HepG2 (cell line): ENCODE results near the gene HSF4. TPM values are rescaled to one million over a fixed set of nuclear protein-coding genes. Genes with fewer than 3 reads are reported as not detected.

ENCODE experiments used
- BATF2 ChIP-seq: sonication (generic); formaldehyde crosslinking; IDR thresholded peaks from 2 replicates; pipeline ENCODE4 v1.8.0; 2022; ENCODE audit warnings: mild to moderate bottlenecking, missing genetic modification reagents, moderate library complexity
- BRF2 ChIP-seq: sonication (generic); formaldehyde crosslinking; IDR thresholded peaks from 2 replicates; pipeline ENCODE4 v1.8.1; 2022; ENCODE audit warnings: mild to moderate bottlenecking, missing genetic modification reagents
- CBX1 ChIP-seq: IDR thresholded peaks from one replicate; pipeline ENCODE4 v1.6.1; 2016; ENCODE audit warnings: antibody characterized with exemption, low read depth
- CHCHD3 ChIP-seq: sonication (generic); formaldehyde crosslinking; IDR thresholded peaks from 2 replicates; pipeline ENCODE4 v1.8.0; 2022; ENCODE audit warnings: mild to moderate bottlenecking, missing genetic modification reagents, moderate library complexity
- FOXC1 ChIP-seq: sonication (generic); formaldehyde crosslinking; IDR thresholded peaks from 2 replicates; pipeline ENCODE4 v1.8.0; 2022; ENCODE audit warnings: mild to moderate bottlenecking, missing genetic modification reagents, borderline replicate concordance
- FOXM1 ChIP-seq: sonication (generic); formaldehyde crosslinking; IDR thresholded peaks from 2 replicates; pipeline ENCODE4 v1.5.0; 2020; ENCODE audit warnings: missing genetic modification reagents
- FOXP4 ChIP-seq: sonication (generic); formaldehyde crosslinking; IDR thresholded peaks from 2 replicates; pipeline ENCODE4 v1.4.0; 2020; ENCODE audit warnings: missing genetic modification reagents
- HHEX ChIP-seq: IDR thresholded peaks from 2 replicates; pipeline ENCODE4 v1.6.1; 2016; ENCODE audit warnings: control low read depth
- KMT2A ChIP-seq: sonication (generic); formaldehyde crosslinking; IDR thresholded peaks from 2 replicates; pipeline ENCODE4 v1.4.0; 2020; ENCODE audit warnings: missing genetic modification reagents
- MTA1 ChIP-seq: sonication (generic); formaldehyde crosslinking; IDR thresholded peaks from 2 replicates; pipeline ENCODE4 v1.4.0; 2020; ENCODE audit warnings: missing genetic modification reagents, mild to moderate bottlenecking, borderline replicate concordance
- PAWR ChIP-seq: sonication (generic); formaldehyde crosslinking; IDR thresholded peaks from 2 replicates; pipeline ENCODE4 v1.4.0; 2020; ENCODE audit warnings: missing genetic modification reagents, mild to moderate bottlenecking, borderline replicate concordance
- SP4 ChIP-seq: sonication (generic); formaldehyde crosslinking; IDR thresholded peaks from 2 replicates; pipeline ENCODE4 v1.8.1; 2023; ENCODE audit warnings: mild to moderate bottlenecking, missing genetic modification reagents
- TOPORS ChIP-seq: sonication (generic); formaldehyde crosslinking; IDR thresholded peaks from 2 replicates; pipeline ENCODE4 v1.8.0; 2023; ENCODE audit warnings: mild to moderate bottlenecking, missing genetic modification reagents
- ZFP36L1 ChIP-seq: sonication (generic); formaldehyde crosslinking; IDR thresholded peaks from 2 replicates; pipeline ENCODE4 v1.8.0; 2022; ENCODE audit warnings: mild to moderate bottlenecking, missing genetic modification reagents, moderate library complexity
- ZGPAT ChIP-seq: IDR thresholded peaks from 2 replicates; pipeline ENCODE4 v1.6.1; 2016; ENCODE audit warnings: mild to moderate bottlenecking
- ZIK1 ChIP-seq: sonication (generic); formaldehyde crosslinking; IDR thresholded peaks from 2 replicates; pipeline ENCODE4 v1.5.0; 2020; ENCODE audit warnings: mild to moderate bottlenecking, low read depth, missing genetic modification reagents, borderline replicate concordance
- ZNF432 ChIP-seq: sonication (generic); formaldehyde crosslinking; IDR thresholded peaks from 2 replicates; pipeline ENCODE4 v1.5.0; 2020; ENCODE audit warnings: missing genetic modification reagents, mild to moderate bottlenecking, borderline replicate concordance
- ZNF674 ChIP-seq: sonication (generic); formaldehyde crosslinking; IDR thresholded peaks from 2 replicates; pipeline ENCODE4 v1.5.0; 2020; ENCODE audit warnings: low read depth, mild to moderate bottlenecking, missing genetic modification reagents
- ZNF713 ChIP-seq: sonication (generic); formaldehyde crosslinking; IDR thresholded peaks from 2 replicates; pipeline ENCODE4 v1.4.0; 2020; ENCODE audit warnings: mild to moderate bottlenecking, missing genetic modification reagents
- ZNF747 ChIP-seq: sonication (generic); formaldehyde crosslinking; IDR thresholded peaks from 2 replicates; pipeline ENCODE4 v1.8.1; 2023; ENCODE audit warnings: missing genetic modification reagents, mild to moderate bottlenecking, borderline replicate concordance
- ZSCAN29 ChIP-seq: sonication (generic); formaldehyde crosslinking; conservative IDR thresholded peaks from 2 replicates; pipeline ENCODE4 v1.4.0; 2020; ENCODE audit warnings: mild to moderate bottlenecking, missing genetic modification reagents
- polyA plus RNA-seq, 8 experiments: library from polyadenylated mRNA; depleted of rRNA in 3 of 8; stranded (reverse) in 7 of 8; unstranded in 1 of 8; fragments of >200 nt; fragmentation: Illumina TruSeq in 4 of 8; extraction: Trizol in 4 of 8; gene quantifications; 2 replicates each; pipeline versions ENCODE4 v1.2.1 to v1.2.3, GENCODE V29; 2011 to 2016; ENCODE audit warnings: low read depth in 4 of 8, missing spikeins in 1 of 8, mixed read lengths in 1 of 8; ENCODE audit not compliant: insufficient read depth in 1 of 8
- total RNA-seq, 5 experiments: library from RNA; depleted of rRNA; stranded (reverse); fragments of >200 nt; fragmentation: Illumina TruSeq; extraction: Trizol; gene quantifications; 2 replicates each; pipeline ENCODE4 v1.2.3, GENCODE V29; 2016; ENCODE audit warnings: low read depth in 1 of 5
- TF ChIP-seq, protein P1 (sequence below): sonication (generic); formaldehyde crosslinking; IDR thresholded peaks from 2 replicates; pipeline ENCODE4 v1.8.0; 2022; ENCODE audit warnings: missing genetic modification reagents, mild to moderate bottlenecking, inconsistent platforms, borderline replicate concordance
- TF ChIP-seq, protein P2 (sequence below): sonication (generic); formaldehyde crosslinking; conservative IDR thresholded peaks from 2 replicates; pipeline ENCODE4 v1.4.0; 2020; ENCODE audit warnings: missing genetic modification reagents

HSF4 gene
- total and polyA plus RNA-seq, 2 of the 13 experiments (the other 11 are each of a cell fraction or from before 2014, with no cell fraction given) = 3.5 to 16.9 TPM

- TF ChIP-seq BRF2 (CRISPR knock-in tag) (no peak), ZNF674 (CRISPR knock-in tag) (no peak), ZGPAT (no peak), BATF2 (CRISPR knock-in tag) (no peak), KMT2A (CRISPR knock-in tag) (no peak), ZFP36L1 (no peak), PAWR (CRISPR knock-in tag) (no peak), ZNF747 (no peak), FOXC1 (CRISPR knock-in tag) (no peak), ZIK1 (CRISPR knock-in tag) (no peak), ZNF432 (CRISPR knock-in tag) (no peak), CHCHD3 (0 out of 2 replicates have a peak, but pooled peaks have one; percentile 44), ZSCAN29 (CRISPR knock-in tag) (no peak), FOXM1 (CRISPR knock-in tag) (no peak), HHEX (no peak), ZNF713 (CRISPR knock-in tag) (no peak), SP4 (CRISPR knock-in tag) (no peak), MTA1 (no peak), CBX1 (no peak), TOPORS (CRISPR knock-in tag) (no peak), FOXP4 (no peak)
- TF ChIP-seq, protein P1, sequence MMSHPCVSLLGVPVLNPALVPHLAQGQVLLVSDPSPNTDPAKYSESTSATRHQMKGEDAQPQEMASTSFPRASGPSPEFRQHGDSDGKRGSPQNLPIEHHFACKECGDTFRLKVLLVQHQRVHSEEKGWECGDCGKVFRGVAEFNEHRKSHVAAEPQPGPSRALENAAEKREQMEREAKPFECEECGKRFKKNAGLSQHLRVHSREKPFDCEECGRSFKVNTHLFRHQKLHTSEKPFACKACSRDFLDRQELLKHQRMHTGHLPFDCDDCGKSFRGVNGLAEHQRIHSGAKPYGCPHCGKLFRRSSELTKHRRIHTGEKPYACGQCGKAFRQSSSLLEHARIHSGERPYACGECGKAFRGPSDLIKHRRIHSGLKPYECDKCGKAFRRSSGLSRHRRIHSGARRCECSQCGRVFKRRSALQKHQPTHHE (CRISPR knock-in tag) = no peak
- TF ChIP-seq, protein P2, sequence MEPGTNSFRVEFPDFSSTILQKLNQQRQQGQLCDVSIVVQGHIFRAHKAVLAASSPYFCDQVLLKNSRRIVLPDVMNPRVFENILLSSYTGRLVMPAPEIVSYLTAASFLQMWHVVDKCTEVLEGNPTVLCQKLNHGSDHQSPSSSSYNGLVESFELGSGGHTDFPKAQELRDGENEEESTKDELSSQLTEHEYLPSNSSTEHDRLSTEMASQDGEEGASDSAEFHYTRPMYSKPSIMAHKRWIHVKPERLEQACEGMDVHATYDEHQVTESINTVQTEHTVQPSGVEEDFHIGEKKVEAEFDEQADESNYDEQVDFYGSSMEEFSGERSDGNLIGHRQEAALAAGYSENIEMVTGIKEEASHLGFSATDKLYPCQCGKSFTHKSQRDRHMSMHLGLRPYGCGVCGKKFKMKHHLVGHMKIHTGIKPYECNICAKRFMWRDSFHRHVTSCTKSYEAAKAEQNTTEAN (CRISPR knock-in tag) = no peak
Observed at GRCh38 chr16:67156143-67156844, 8.3 kb upstream of the HSF4 start (continued).
